Stimulated activated CD8-positive, alpha-beta memory T cell treated with anti-CD3 and anti-CD28 coated beads, Interleukin-2, amount 100 ng/mL, for 48 hours (primary cell): ENCODE measurements around the gene ENOX2.

Experiments used
- DNase-seq, 2 donors: peaks; one replicate each; pipeline ENCODE4 v3.0.0-alpha.2; 2020; ENCODE audit warnings: low read depth in 2 of 2

ENOX2 gene

DNA sequence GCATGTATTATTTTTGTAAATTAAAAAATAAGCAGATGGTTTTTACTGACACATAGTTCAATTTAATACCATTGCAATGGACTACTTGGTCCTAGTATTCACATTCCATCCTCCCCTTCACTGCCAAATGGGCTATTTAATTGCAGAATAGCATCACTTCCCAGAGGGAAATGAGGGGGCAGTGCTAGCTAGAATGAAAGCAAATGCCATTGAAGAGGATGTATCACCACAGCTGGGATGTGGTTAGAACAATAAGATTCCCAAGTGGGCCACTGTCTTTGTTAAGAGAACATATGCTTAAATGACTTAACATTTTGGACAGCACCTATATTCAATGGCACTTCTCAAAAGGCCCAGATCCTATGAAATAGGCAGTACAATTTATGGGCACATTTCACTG, 276.5 kb downstream of the ENOX2 start:
- no peak for DNase-seq

DNA sequence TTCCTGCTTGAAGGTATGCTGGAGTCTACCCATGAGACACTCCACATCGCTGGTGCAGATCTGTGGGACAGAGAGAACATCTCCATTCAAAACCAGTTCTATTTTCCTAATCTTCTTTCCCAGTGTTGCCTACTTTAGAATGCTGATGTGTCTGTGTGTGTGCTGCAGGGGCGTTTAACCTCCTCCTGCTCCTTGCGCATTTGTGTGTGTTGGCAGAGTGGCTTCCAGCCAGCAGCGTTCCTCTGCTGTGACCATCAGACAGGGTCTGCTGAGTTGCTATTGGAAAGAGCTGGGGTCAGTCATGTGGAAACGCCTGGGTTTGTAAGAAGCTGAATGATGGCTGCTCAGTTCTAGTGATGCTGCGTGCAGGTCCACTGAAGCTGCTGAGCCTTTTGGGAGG, 277.6 kb downstream of the ENOX2 start:
- DNase-seq = no peak

DNA sequence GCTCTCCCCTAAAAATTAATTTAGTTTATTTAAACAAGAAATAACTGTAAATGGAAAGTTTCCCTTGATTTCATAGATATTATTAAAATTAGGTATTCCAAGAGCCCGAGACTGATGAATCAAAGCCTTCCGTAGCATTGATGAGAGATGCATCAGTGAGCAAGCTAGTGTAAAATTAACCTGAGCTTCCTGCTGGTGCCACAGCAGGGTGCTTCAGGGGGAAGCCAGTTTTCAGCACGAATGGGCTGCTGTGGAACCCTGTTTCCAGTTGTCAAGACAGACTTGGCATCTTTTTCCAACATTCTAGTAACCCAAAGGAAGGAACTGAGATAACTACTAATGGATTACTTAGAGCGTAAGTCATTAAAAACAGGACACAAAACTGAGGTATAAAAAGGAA, 279.5 kb downstream of the ENOX2 start:
- DNase-seq = no peak

DNA sequence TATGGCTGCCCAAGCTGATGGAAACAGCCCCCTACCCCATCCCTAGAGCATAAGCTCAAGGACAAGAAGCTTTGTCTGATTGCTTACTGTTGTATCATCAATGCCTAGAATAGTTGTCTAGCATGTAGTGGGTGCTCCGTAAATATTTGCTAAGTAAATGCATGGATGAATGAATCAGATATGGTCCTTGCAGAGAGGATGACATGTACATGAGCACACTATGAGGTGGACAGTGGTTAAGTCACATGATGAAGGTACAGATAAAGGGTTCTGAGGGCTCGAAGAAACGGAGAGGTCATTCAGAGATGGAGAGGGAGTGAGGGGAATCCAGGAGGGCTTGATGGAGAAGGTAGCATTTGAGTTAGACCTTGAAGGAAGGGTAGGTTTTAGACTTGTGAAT, 287.1 kb downstream of the ENOX2 start:
- no peak for DNase-seq

DNA sequence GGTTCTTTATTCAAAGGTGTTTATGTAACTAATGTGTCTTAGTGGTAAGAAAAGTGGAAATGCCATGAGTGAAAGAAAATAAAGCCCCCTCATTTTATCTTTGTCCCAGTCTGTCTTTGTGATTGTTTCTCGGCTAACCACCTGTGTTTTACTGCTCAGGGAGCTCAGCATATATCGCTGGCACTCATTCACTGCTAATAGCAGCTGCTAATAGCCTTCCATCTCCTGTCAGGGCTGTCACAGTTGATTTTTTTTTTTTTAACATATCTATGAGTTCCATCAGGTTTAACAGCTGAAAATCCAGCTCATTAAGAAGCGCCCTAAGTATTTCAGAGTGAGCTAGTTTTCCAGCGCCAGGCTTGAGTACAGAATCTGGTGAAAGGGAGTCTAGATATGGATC, 295.6 kb downstream of the ENOX2 start:
- no peak for DNase-seq

DNA sequence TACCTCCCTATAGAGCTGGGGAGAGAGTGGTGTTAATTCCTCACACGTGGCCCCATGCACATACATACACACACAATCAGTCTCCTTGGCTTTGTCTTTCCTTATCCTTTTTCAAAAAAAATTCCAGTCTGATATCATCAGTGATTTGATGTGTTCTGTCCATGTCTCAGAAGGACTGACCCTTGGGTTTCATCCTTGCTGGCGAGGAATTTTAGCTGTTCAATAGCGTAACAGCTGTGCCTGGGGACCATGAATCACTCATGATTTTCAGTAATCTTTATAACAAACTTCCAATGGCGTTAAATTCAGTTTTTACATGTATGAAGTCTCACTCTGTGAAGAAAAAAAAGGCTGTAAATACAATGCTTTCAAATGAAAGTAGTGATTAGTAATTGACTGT, 296.6 kb downstream of the ENOX2 start:
- no peak for DNase-seq

DNA sequence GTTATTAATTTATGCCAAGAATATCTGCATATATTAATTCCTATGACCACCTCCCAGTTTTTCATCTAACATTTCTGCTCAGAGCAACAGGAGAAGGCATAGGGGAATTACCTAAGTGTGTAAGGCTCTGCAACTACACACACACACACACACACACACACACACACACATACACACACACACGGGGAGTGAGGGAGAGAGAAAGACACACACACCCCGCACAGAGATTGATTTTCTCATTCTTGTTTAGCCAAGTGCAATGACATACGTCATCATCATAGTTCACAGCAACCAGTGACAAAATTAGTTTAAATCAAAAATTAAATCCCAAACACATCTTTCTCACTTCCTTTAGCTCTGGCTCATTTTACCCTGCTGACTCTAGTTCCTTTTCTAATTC, 298.1 kb downstream of the ENOX2 start:
- DNase-seq = no peak

DNA sequence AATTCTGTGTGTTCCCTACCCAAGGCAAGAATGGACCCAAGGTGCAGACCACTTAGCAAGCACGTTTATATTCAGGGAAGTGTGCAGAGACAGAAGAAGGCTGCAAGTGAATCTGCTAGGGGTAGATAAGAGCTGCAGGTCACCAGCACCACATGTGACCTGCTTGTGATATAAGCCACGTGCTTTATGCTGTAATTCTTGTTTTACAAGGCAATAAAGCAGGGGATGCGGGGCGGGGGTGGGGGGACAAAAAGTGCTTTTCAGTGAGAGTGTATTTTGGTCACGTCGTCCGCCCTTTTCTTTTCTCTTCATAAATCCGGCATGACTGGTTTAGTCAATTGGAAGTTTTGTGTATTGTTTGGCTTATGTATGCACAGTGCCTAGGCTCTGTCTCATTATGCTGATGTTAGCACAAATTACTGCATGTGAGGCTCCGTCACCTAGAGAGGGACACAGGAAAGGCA, 308.5 kb downstream of the ENOX2 start:
- DNase-seq = no peak

DNA sequence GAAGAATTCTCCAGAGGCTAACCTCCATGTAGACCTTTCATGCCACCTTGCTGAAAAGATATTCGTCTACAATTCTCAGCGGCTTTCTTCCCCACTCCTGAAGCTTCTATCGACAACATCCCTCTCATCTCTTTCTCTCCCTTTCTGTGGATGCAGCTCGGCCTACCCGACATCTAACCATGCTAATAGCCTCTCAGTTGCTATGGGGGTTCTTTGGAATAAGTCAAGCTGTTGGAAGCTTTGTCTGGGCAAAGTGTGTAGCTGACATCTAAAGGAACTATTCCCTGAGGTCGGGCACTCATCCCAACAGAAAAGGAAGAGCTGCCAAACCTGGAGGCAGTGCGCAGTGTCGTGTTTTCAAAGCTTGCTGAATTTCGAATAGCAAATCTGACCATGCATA, 309.1 kb downstream of the ENOX2 start:
- no peak for DNase-seq

DNA sequence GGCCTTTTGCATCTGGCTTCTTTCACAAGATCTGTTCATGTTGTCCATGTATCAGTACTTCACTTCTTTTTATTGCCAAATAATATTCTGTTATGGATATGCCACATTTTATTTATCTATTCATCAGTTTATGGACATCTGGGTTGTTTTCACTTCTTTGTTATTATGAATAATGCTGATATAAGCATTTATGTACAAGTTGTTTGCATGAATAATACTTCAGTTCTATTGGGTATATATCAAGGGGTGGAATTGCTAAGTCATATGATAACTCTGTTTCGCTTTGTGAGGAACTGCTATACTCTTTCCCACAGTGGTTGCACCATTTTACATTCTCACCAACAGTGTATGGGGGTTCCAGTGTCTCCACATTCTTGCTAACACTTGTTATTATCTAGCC, 310.8 kb downstream of the ENOX2 start:
- DNase-seq = no peak

DNA sequence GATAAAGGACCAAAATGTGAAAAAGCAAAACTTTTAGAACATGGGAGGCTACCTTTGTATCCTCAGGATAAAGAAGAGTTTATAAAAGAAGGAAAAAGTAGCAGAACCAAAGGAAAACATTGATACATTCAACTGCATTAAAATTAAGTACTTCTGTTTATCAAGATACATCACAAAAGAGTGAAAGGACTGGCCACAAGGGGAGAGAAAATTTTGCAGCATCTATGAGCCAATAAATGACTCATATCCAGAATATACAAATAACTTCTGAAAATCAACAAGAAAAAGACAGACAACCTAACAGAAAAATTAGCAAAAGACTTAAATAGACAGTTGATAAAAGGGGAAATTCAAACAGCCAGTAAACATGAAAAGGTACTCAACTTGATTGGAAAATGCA, 324.1 kb downstream of the ENOX2 start:
- no peak for DNase-seq

DNA sequence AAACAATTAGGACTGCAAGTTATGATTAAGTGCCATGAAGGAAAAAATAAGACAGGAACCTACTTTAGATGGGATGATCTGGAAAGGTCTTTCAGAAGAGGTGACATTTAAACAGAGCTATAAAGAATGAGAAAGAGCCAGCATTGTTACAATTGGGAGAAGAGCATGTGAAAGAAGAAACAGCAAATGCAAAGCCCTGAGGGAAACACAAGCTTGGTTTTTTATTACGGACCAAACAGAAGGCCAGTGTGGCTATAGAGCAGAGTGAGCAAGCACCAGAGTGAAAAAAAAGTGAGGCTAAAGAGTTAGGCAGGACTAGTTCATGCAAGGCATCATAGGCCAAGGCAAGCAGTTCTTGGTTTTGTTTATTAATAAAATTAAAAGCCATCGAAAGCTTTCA, 325.6 kb downstream of the ENOX2 start:
- DNase-seq = no peak

DNA sequence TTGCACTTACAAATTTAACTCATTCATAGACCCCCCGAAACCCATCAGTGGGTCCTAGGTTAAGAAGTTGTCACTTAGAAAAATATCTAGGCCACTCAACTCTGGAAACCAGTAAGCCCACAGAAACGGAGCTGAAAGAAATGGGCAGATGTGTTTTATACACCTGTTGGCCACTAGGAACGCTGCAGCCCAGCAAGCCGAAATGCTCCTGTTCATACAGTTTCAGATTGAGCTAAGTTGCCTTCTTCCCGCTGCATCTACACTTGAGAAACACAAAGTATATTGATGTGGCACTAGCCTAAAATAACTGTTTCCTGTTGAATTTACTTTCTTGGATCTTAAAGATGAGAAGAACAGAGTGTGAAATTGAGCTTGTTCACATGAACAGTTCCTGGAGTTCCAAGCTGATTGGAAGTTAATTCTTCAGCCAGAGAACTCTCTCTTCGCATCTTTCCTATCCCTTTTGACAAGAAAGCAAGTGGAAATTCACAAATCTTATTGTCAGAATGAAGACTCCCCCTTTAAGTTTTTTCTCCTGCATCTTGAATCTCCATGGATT, 327.1 kb downstream of the ENOX2 start:
- DNase-seq = peak; percentile 4
